Right lobe of liver (tissue), 6 donors: ENCODE data around the gene KLHL2. TPM values are rescaled to one million over a fixed set of nuclear protein-coding genes. Genes with fewer than 3 reads are reported as not detected.

Experiments used
- ATAC-seq, 4 donors: fragments of 200-7000 bp; cut with Tn5 transposase; one replicate each; pipeline ENCODE4 v1.9.1; 2020; ENCODE audit warnings: mild to moderate bottlenecking in 4 of 4, moderate library complexity in 4 of 4
- DNase-seq, 3 donors: peaks; one replicate each; pipeline ENCODE4 v3.0.0-alpha.2; 2020
- H3K27ac ChIP-seq, 3 donors: fragments of 200-600 bp; one replicate each; pipeline ENCODE4 v1.8.0; 2022
- H3K27me3 ChIP-seq, 2 donors: fragments of 200-600 bp; one replicate each; pipeline ENCODE4 v1.8.0; 2022
- H3K36me3 ChIP-seq, 4 donors: fragments of 200-600 bp; sonication (generic) in 1 of 4; one replicate each; pipeline versions ENCODE4 v1.5.1 to v1.8.0; 2017 to 2022; ENCODE audit warnings: control low read depth in 1 of 4
- H3K4me1 ChIP-seq, 4 donors: fragments of 200-600 bp; sonication (generic) in 1 of 4; one replicate each; pipeline versions ENCODE4 v1.5.1 to v1.8.0; 2017 to 2022; ENCODE audit warnings: control low read depth in 1 of 4
- H3K4me3 ChIP-seq, 3 donors: fragments of 200-600 bp; one replicate each; pipeline ENCODE4 v1.8.0; 2022
- H3K9me3 ChIP-seq, 4 donors: fragments of 200-600 bp; sonication (generic) in 1 of 4; one replicate each; pipeline versions ENCODE4 v1.5.1 to v1.8.0; 2017 to 2022; ENCODE audit warnings: control low read depth in 1 of 4
- CTCF ChIP-seq, 4 donors: fragments of 200-600 bp in 3 of 4; fragments of 450-650 bp in 1 of 4; IDR thresholded peaks; one replicate each; pipeline versions ENCODE4 v1.5.1 to v1.8.0; 2016 to 2022; ENCODE audit warnings: antibody characterized with exemption in 4 of 4, mild to moderate bottlenecking in 2 of 4
- POLR2A ChIP-seq: fragments of 450-650 bp; IDR thresholded peaks from one replicate; pipeline ENCODE4 v1.6.1; 2017; ENCODE audit warnings: antibody characterized with exemption, mild to moderate bottlenecking
- WGBS: methylation state at CpG from one replicate; pipeline ENCODE4 v1.1.6; 2018; ENCODE audit warnings: low coverage, low lambda C conversion rate; ENCODE audit not compliant: insufficient coverage; ENCODE audit errors: missing lambda C conversion rate; 5-methylcytosine and 5-hydroxymethylcytosine counted together
- intact Hi-C, 2 donors: fragments of 100-400 bp; cut with DNase I; formaldehyde crosslinking; loops; one replicate each; pipeline versions ENCODE4 v1.11.2 to v1.14.1; 2022
- total RNA-seq, 6 experiments: library from RNA; depleted of rRNA in 2 of 6; stranded (reverse); fragments of >200 nt in 2 of 6; fragmentation: NEBNext Ultra II Directional in 3 of 6; extraction: Animal tissue kit (Norgen Biotek cat#: 25700) in 3 of 6; gene quantifications; one replicate each; pipeline versions ENCODE4 v1.1.0 to v1.2.4, GENCODE V29; 2016 to 2023
- donor health status: DM: no; HTN: yes; CAD: no.
- donor health status: DM: no; HTN: no; CAD: no.
- donor health status: DM: no; HTN: no; CAD: no.
- donor health status: DM: no; HTN: yes; CAD: no.
- donor health status: DM: no; HTN: yes; CAD: no.

The KLHL2 gene
- total RNA-seq, 6 experiments from 2014 or later, result 15.6 to 25.3 (median 20.3) TPM

DNA sequence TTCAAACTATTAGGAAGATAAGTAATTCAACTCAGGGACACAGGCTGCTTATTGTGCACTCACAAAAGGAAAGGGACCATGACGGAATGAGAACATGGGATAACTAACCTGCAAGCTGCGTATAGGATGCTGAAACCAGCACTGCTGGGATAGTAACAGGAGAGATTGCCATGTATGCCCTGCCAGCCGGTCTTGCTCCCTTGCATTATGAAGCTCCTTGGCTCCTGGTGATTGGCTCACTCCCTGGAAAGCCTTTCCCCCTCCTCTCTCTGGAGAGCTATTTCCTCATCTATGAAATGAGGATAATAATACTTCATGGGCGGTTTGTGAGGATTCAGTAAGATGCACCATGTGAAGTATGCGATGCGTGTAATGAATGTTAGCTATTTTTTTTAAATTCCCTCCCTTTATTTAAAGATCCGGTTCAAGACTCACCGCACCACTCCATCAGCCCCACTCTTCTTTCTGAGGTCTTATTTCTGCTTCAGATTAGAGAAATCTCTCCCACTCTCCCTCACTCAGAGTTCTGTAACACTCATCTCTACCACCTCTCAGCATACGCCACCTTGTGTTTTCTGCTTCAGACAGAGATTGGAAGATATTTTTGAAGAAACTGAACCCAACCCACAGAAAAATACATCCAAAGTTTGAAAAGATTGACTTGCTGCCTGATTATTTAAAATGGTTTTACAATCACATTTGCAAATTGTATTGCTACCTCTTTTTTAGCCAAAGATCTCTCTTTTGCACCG lies 138.5 kb downstream of the KLHL2 start:
- H3K36me3 ChIP-seq, result peaks cover 0 to 24% (median 5%) of the 10 kb centered on the region in 4 donors
- ATAC-seq (peak; percentile 10 to 54 (median 40)), DNase-seq (no peak)
- H3K27ac ChIP-seq, result no peak overlapping the region
- peaks cover 0 to 14% (median 0%) of the 10 kb centered on the region in 4 donors for H3K4me1 ChIP-seq
- peak in 1 of 4 donors; percentile 20 for TF ChIP-seq CTCF (IDR thresholded peaks at IDR 0.05)
- no peak for TF ChIP-seq POLR2A
- H3K27me3 ChIP-seq, result no peaks in the 10 kb centered on the region
- no peaks in the 10 kb centered on the region for H3K9me3 ChIP-seq
- intact Hi-C loops, result loop anchor here in 1 of 2 donors (10.0 kb wide), 1 partner anchor 221 kb away; no protein-coding TSS in a partner anchor
- H3K4me3 ChIP-seq, result no peak overlapping the region
- WGBS, result 60% methylated on average over 10 of the region's 10 CpGs

DNA sequence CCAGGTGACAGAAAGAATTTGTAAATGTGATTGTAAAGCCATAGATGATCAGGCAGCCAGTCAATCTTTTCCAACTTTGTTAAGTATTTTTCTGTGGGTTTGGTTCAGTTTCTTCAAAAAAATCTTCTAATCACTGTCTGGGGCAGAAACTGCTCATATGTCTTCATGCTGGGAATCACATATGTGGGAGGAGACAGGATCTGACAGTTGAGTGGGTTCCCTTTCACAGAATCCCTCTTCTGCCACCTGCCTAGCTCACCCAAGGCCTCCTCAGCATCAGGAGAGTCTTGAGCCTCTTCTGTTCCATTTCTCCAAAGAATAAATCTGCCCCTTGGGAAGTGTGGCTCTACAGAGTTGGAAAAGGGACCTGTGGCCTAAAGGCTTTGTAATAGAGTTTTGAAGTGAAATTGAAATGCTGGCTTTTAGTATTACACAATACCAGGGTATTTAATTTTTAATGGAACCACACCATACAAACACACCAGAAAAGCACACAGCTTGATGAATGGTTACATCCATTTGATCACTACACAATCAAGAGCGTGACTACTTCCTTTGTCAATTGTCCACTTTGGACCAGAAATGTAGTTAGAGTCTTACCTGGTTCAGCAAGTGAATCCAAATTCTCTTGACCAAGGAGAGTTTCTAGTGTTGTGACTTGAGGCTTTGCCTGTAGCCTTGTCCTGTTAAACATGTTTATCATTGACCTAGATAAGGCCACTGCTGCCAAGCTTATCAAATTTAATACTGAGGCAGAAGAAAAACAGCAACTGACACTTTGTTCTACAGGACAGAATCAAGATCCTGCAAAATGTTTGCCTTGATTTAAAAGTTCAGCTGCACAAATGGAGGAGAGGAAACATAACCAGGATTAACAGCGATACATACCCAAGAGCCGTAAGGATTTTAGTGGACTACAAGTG lies 140.5 kb downstream of the KLHL2 start:
- no peak overlapping the region for H3K4me3 ChIP-seq
- intact Hi-C loops, result loop anchor here in 1 of 2 donors (10.0 kb wide), 1 partner anchor 223 kb away; no protein-coding TSS in a partner anchor
- no peaks in the 10 kb centered on the region for H3K9me3 ChIP-seq
- WGBS, result 74% methylated on average over 3 of the region's 3 CpGs
- no peak for TF ChIP-seq CTCF (IDR thresholded peaks at IDR 0.05)
- no peak for TF ChIP-seq POLR2A
- peak; percentile 34 to 64 (median 58) for ATAC-seq
- peaks cover 0 to 3% (median 0%) of the 10 kb centered on the region in 4 donors for H3K36me3 ChIP-seq
- DNase-seq, result no peak
- H3K27ac ChIP-seq, result peak overlapping the region in 1 of 3 donors; percentile 2
- H3K27me3 ChIP-seq, result no peaks in the 10 kb centered on the region
- H3K4me1 ChIP-seq, result peaks cover 0 to 14% (median 0%) of the 10 kb centered on the region in 4 donors

DNA sequence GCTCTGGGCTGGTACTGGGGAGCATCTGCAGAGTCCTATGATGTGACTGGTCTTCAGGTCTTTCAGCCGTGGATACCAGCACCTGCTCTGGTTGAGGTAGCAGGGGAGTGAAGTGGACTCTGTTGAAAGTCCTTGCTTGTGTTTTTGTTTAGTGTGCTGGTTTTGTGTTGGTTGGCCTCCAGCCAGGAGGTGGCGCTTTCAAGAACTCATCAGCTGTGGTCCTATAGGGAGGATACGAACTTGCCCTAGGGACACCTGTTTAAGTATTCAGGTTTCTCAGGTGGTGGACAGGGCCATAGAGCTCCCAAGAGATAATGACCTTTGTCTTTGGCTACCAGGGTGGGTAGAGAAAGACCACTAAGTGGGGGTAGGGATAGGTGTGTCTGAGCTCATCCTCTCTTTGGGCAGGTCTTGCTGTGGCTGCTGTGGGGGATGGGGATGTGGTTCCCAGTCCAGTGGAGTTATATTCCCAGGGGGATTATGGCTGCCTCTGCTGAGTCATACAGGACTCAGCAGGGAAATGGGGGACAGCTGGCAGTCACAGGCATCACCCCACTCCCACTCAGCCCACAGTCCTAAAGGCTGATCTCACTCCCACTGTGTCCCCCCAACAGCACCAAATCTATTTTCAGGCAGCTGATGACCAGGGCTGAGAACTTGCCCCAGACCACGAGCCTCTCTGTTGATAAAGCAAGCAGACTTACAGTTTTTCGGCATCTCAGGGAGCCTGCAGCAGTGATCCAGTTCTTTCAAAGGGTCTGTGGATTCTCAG lies 144.2 kb downstream of the KLHL2 start:
- intact Hi-C loops, result loop anchor here (10.0 kb wide), 1 partner anchor 113 kb away; no protein-coding TSS in a partner anchor
- DNase-seq (no peak), ATAC-seq (no peak)
- Histone ChIP-seq H3K36me3 (no peaks in the 10 kb centered on the region), H3K27ac (no peak overlapping the region), H3K27me3 (no peaks in the 10 kb centered on the region), H3K4me3 (no peak overlapping the region), H3K4me1 (peaks cover 0 to 14% (median 0%) of the 10 kb centered on the region in 4 donors), H3K9me3 (no peaks in the 10 kb centered on the region)
- WGBS, result 100% methylated on average over 1 of the region's 5 CpGs
- TF ChIP-seq POLR2A, result no peak
- no peak for TF ChIP-seq CTCF (IDR thresholded peaks at IDR 0.05)

GRCh38 chr4:165355900-165356300 lies 148.5 kb downstream of the KLHL2 start:
- ATAC-seq (peak in 3 of 4 donors; percentile 56 to 89 (median 83)), DNase-seq (peak in 1 of 3 donors; percentile 23)
- Histone ChIP-seq H3K27me3 (no peaks in the 10 kb centered on the region), H3K36me3 (no peaks in the 10 kb centered on the region), H3K27ac (no peak overlapping the region), H3K9me3 (no peaks in the 10 kb centered on the region), H3K4me1 (no peaks in the 10 kb centered on the region), H3K4me3 (no peak overlapping the region)
- intact Hi-C loops, result loop anchor here (10.0 kb wide), 1 partner anchor 109 kb away; no protein-coding TSS in a partner anchor
- peak; percentile 30 to 59 (median 44) for TF ChIP-seq CTCF (IDR thresholded peaks at IDR 0.05)
- TF ChIP-seq POLR2A, result no peak
- 0% methylated on average over 2 of the region's 2 CpGs for WGBS
